Heart left ventricle (tissue), 13 donors: ENCODE data around the gene P2RX6.

Experiments
- CTCF ChIP-seq, 12 donors: fragments of 200-600 bp; sonication (generic) in 4 of 12; IDR thresholded peaks; one replicate each; pipeline versions ENCODE4 v1.5.0 to v1.8.0; 2018 to 2022; ENCODE audit warnings: antibody characterized with exemption in 12 of 12, mild to moderate bottlenecking in 5 of 12
- POLR2A ChIP-seq, 2 donors: fragments of 450-650 bp; IDR thresholded peaks; one replicate each; pipeline ENCODE4 v1.6.1; 2017; ENCODE audit warnings: antibody characterized with exemption in 2 of 2, mild to moderate bottlenecking in 2 of 2, moderate library complexity in 2 of 2
- donor health status: ischemic (EF 13 %, LVEDD 7.1; RV severe dilation, severe dysfunction).
- donor health status: DM: no; HTN: yes; CAD: no.
- donor health status: DM: no; HTN: no; CAD: no.
- donor health status: ischemic (EF 25% LVEDD 6.9; RV normal size, moderate dysfunction).
- donor health status: ischemic (EF 25% LVEDD 5.7; RV mildly dilated, moderate dysfunction).
- donor health status: ischemic (EF 35%, LVEDD 5.7; RV mildly dilated, moderate dysfunction).
- donor health status: nonischemic (EF 11% LVEDD 7.7; RV severe dilation, severe dysfunction).
- donor health status: DM: yes; HTN: yes; CAD: no.
- donor health status: PGD.
- donor health status: ischemic (EF 29% LVEDD 5.4; RV normal size, mild dysfunction).
- donor health status: nonischemic (EF 23%, LVEDD 6.1; RV moderate dilation, normal function).

GRCh38 chr22:21055564-21055834 lies 40.5 kb downstream of the P2RX6 start:
- TF ChIP-seq POLR2A (IDR thresholded peaks at IDR 0.05), result no peak
- TF ChIP-seq CTCF (IDR thresholded peaks at IDR 0.05), result no peak
